HEK293T (cell line): Measurements from ENCODE around the gene POMGNT1.
"Not testable (repeated sequence)": the region's sequence is repeated elsewhere in the genome, so short reads cannot be mapped to it uniquely, and the experiment has no call there.

ENCODE experiments used
- CTCF ChIA-PET: fragments of 350-600 bp; formaldehyde crosslinking; extraction: SDS; loops from one replicate; lab custom pipeline; 2021; ENCODE audit warnings: antibody characterized with exemption, inconsistent platforms; lab: Yijun Ruan, JAX
- POLR2A ChIA-PET: fragments of 350-600 bp; formaldehyde crosslinking; extraction: SDS; loops from one replicate; lab custom pipeline; 2020; ENCODE audit warnings: antibody characterized with exemption, inconsistent platforms; lab: Yijun Ruan, JAX
- DNase-seq: peaks from one replicate; pipeline ENCODE4 v3.0.0; 2012; ENCODE audit warnings: mixed read lengths; ENCODE audit errors: extremely low spot score
- ARNT ChIP-seq: fragments of 450-650 bp; IDR thresholded peaks from 2 replicates; pipeline ENCODE4 v1.6.1; 2017; ENCODE audit warnings: mild to moderate bottlenecking
- BHLHE40 ChIP-seq: fragments of 450-650 bp; IDR thresholded peaks from 2 replicates; pipeline ENCODE4 v1.6.1; 2016; ENCODE audit warnings: mild to moderate bottlenecking, moderate library complexity, borderline replicate concordance
- CTBP1 ChIP-seq: fragments of 450-650 bp; IDR thresholded peaks from 2 replicates; pipeline ENCODE4 v1.6.1; 2016; ENCODE audit warnings: borderline replicate concordance
- ELF4 ChIP-seq: fragments of 450-650 bp; IDR thresholded peaks from 2 replicates; pipeline ENCODE4 v1.6.1; 2017; ENCODE audit warnings: antibody characterized with exemption
- FOXA1 ChIP-seq: fragments of 450-650 bp; IDR thresholded peaks from 2 replicates; pipeline ENCODE4 v1.6.1; 2016; ENCODE audit warnings: mild to moderate bottlenecking
- FOXK2 ChIP-seq: fragments of 450-650 bp; IDR thresholded peaks from 2 replicates; pipeline ENCODE4 v1.6.1; 2016; ENCODE audit warnings: mild to moderate bottlenecking
- FOXM1 ChIP-seq: fragments of 450-650 bp; IDR thresholded peaks from 2 replicates; pipeline ENCODE4 v1.6.1; 2017; ENCODE audit warnings: mild to moderate bottlenecking, borderline replicate concordance
- HDGF ChIP-seq: fragments of 450-650 bp; IDR thresholded peaks from 2 replicates; pipeline ENCODE4 v1.6.1; 2017; ENCODE audit warnings: antibody characterized with exemption, borderline replicate concordance
- L3MBTL2 ChIP-seq: fragments of 450-650 bp; conservative IDR thresholded peaks from 2 replicates; pipeline ENCODE4 v1.6.1; 2016; ENCODE audit warnings: mild to moderate bottlenecking
- LEF1 ChIP-seq: fragments of 450-650 bp; IDR thresholded peaks from 2 replicates; pipeline ENCODE4 v1.6.1; 2017; ENCODE audit warnings: mild to moderate bottlenecking, borderline replicate concordance
- NFRKB ChIP-seq: fragments of 450-650 bp; IDR thresholded peaks from 2 replicates; pipeline ENCODE4 v1.6.1; 2016; ENCODE audit warnings: mild to moderate bottlenecking, moderate library complexity
- SP1 ChIP-seq: fragments of 450-650 bp; IDR thresholded peaks from 2 replicates; pipeline ENCODE4 v1.6.1; 2017
- SUZ12 ChIP-seq: fragments of 450-650 bp; IDR thresholded peaks from 2 replicates; pipeline ENCODE4 v1.6.1; 2016; ENCODE audit warnings: mild to moderate bottlenecking
- TARDBP ChIP-seq: fragments of 450-650 bp; IDR thresholded peaks from 2 replicates; pipeline ENCODE4 v1.6.1; 2016
- ZNF384 ChIP-seq: fragments of 450-650 bp; IDR thresholded peaks from 2 replicates; pipeline ENCODE4 v1.6.1; 2016
- TF ChIP-seq, protein P1 (sequence below): fragments of 450-650 bp; IDR thresholded peaks from 2 replicates; pipeline ENCODE4 v1.6.1; 2016

The POMGNT1 gene

GRCh38 chr1:46242918-46243317, 44.7 kb upstream of the POMGNT1 start:
- no peak for DNase-seq
- TF ChIP-seq ZNF384, result no peak
- no peak for TF ChIP-seq CTBP1
- TF ChIP-seq TARDBP, result no peak
- TF ChIP-seq ARNT, result no peak
- no peak for TF ChIP-seq SUZ12
- TF ChIP-seq SP1, result no peak
- TF ChIP-seq L3MBTL2, result no peak
- TF ChIP-seq, protein P1, sequence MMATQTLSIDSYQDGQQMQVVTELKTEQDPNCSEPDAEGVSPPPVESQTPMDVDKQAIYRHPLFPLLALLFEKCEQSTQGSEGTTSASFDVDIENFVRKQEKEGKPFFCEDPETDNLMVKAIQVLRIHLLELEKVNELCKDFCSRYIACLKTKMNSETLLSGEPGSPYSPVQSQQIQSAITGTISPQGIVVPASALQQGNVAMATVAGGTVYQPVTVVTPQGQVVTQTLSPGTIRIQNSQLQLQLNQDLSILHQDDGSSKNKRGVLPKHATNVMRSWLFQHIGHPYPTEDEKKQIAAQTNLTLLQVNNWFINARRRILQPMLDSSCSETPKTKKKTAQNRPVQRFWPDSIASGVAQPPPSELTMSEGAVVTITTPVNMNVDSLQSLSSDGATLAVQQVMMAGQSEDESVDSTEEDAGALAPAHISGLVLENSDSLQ, result no peak
- TF ChIP-seq LEF1, result no peak
- TF ChIP-seq BHLHE40, result no peak
- no peak for TF ChIP-seq ELF4
- no peak for TF ChIP-seq FOXK2
- no peak for TF ChIP-seq HDGF
- no peak for TF ChIP-seq NFRKB
- no peak for TF ChIP-seq FOXA1
- TF ChIP-seq FOXM1, result no peak
- ChIA-PET CTCF (no interaction called here), POLR2A (no interaction called here)

GRCh38 chr1:46241733-46242132, 43.5 kb upstream of the POMGNT1 start:
- CTCF ChIA-PET, POLR2A ChIA-PET, DNase-seq: not testable (repeated sequence)

- CTCF ChIA-PET, DNase-seq, POLR2A ChIA-PET: not testable (repeated sequence)
Measured at GRCh38 chr1:46238865-46239264, 40.6 kb upstream of the POMGNT1 start.

DNA sequence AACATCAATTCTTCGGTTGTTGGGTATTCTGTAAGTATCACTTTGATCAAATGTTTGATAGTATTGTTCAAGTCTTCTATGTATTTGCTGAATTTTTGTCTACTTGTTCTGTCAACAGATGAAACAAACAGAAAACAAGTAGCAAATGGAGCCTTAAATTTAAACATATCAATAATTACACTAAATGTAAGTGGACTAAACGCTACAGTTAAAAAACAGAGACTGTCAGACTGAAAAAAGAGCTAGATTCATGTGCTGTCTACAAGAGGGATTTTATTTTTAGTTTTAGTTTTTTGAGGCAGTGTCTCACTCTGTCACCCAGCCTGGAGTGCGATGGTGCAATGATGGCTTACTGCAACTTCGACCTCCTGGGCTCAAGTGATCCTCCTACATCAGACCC, 38.6 kb upstream of the POMGNT1 start:
- no peak for DNase-seq
- CTCF ChIA-PET, result interaction anchor here (1.1 kb wide), 1 partner anchor 13 kb away, joined by 5 read pairs; no protein-coding TSS in a partner anchor
- no peak for TF ChIP-seq ELF4
- POLR2A ChIA-PET, result no interaction called here

DNA sequence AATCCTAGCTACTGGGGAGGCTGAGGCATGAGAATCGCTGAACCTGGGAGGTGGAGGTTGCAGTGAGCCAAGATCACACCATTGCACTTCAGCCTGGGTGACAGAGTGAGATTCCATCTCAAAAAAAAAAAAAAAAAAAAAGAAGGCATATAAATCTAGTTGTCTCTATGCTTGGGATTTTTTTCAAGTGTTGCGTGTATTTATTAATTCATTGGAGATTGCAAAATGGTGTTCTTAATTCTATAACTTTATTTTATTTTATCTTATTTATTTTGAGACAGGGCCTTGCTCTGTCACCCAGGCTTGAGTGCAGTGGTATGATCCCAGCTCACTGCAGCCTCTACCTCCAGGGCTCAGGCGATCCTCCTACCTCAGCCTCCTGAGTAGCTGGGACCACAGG, 33.0 kb upstream of the POMGNT1 start:
- not testable (repeated sequence) for DNase-seq
- ChIA-PET CTCF (interaction anchor here (5.4 kb wide), 1 partner anchor 8 kb away, joined by 29 read pairs; no protein-coding TSS in a partner anchor), POLR2A (interaction anchor here (1.0 to 1.7 kb wide), 2 partner anchors 16 kb away, joined by 3 to 6 read pairs; partner anchors contain the start of gene RAD54L)

DNA sequence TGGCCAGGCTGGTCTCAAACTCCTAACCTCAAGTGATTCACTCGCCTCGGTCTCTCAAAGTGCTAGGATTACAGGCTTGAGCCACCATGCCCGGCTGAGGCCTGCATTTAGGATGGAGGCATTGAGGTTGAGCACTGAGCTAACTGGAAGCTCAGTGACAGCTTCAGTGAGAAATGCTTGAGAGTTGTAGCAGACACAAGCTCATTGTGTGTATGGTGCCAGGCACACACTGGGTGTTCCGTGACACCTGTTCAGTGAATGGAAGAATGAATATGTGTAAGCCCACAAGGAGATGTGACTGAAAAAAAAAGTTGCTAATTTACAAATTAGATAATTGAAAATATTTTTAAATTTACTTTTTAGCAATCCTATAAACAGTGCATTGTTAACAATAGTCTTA, 26.7 kb upstream of the POMGNT1 start:
- ChIA-PET POLR2A (interaction anchor here (2.5 kb wide), 1 partner anchor 22 kb away, joined by 15 read pairs; the partner anchor contains the start of gene RAD54L), CTCF (interaction anchor here (0.7 to 3.7 kb wide), 3 partner anchors 16 to 42 kb away, joined by 3 to 36 read pairs (median 6); no protein-coding TSS in a partner anchor)
- TF ChIP-seq CTBP1, result no peak
- TF ChIP-seq NFRKB, result no peak
- TF ChIP-seq FOXK2, result no peak
- no peak for TF ChIP-seq BHLHE40
- no peak for DNase-seq

GRCh38 chr1:46223472-46223943, 25.3 kb upstream of the POMGNT1 start:
- TF ChIP-seq L3MBTL2, result no peak
- no peak for TF ChIP-seq SP1
- TF ChIP-seq CTBP1, result no peak
- TF ChIP-seq ARNT, result no peak
- no peak for TF ChIP-seq BHLHE40
- TF ChIP-seq ZNF384, result no peak
- no peak for TF ChIP-seq TARDBP
- no peak for TF ChIP-seq SUZ12
- no peak for TF ChIP-seq FOXK2
- no peak for TF ChIP-seq LEF1
- no peak for TF ChIP-seq NFRKB
- no peak for TF ChIP-seq HDGF
- TF ChIP-seq, protein P1, result no peak
- TF ChIP-seq FOXA1, result no peak
- TF ChIP-seq ELF4, result no peak
- TF ChIP-seq FOXM1, result no peak
- peak; percentile 71 for DNase-seq
- CTCF ChIA-PET, result interaction anchor here (0.5 to 3.7 kb wide), 26 partner anchors 10 to 412 kb away, joined by 3 to 36 read pairs (median 6); partner anchors contain the start of genes LURAP1 and PIK3R3
- POLR2A ChIA-PET, result interaction anchor here (1.0 to 2.5 kb wide), 4 partner anchors 21 to 184 kb away, joined by 3 to 15 read pairs (median 4); partner anchors contain the start of genes PIK3R3 and RAD54L

GRCh38 chr1:46223055-46223454, 24.8 kb upstream of the POMGNT1 start:
- ChIA-PET POLR2A (interaction anchor here (1.0 to 2.5 kb wide), 4 partner anchors 21 to 183 kb away, joined by 3 to 15 read pairs (median 4); partner anchors contain the start of genes PIK3R3 and RAD54L), CTCF (interaction anchor here (0.5 to 3.7 kb wide), 21 partner anchors 10 to 411 kb away, joined by 3 to 36 read pairs (median 6); partner anchors contain the start of gene LURAP1)
- DNase-seq, result not testable (repeated sequence)
